22Rv1 (cell line): Measurements from ENCODE around the gene RNF44.

Source experiments
- H3K27ac ChIP-seq: fragments of 450-650 bp; 2 replicates; pipeline ENCODE4 v1.5.1; 2017
- ZFX ChIP-seq: fragments of 450-650 bp; IDR thresholded peaks from 2 replicates; pipeline ENCODE4 v1.6.1; 2017; ENCODE audit warnings: antibody characterized with exemption, borderline replicate concordance
- TF ChIP-seq, protein P1 (sequence below): fragments of 450-650 bp; IDR thresholded peaks from 2 replicates; pipeline ENCODE4 v1.5.1; 2017; ENCODE audit warnings: mild to moderate bottlenecking

Gene RNF44

DNA sequence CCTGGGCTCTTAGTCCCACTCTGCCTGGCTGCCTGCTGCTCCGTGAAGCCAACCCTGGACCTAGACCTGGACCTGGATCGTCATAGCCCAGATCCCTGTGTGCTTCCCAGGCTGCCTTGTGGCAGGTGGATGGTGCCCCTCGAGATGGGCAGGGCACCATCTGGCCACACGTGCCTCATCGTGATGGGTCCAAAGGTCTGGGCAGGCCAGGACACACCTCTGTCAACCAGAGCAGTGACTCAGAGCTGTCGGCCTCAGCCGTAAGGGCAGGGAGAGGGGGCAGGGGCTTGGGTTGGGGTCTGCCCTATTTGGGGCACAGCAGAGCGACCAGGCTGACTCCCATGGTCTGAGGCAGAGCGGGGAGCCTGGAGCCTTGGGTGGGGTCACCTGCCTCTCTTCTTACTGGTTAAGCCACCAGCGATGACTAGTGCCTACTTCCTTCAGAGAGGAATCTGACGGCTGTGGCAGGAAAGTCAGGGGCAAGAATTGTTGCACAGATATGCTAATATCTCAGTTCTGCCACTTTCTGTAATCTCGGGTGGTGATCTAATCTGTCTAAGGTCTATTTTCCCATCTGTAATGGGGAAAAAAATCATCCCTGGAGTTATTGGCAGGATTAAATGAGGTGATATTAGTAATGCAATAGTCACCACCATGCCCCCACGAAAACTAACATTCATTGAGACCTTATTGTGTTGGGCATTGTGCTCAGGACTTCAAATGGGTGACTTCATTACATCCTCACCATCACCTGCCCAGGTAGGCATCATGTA is 8.7 kb upstream of the RNF44 start:
- H3K27ac ChIP-seq, result no peak overlapping the region

DNA sequence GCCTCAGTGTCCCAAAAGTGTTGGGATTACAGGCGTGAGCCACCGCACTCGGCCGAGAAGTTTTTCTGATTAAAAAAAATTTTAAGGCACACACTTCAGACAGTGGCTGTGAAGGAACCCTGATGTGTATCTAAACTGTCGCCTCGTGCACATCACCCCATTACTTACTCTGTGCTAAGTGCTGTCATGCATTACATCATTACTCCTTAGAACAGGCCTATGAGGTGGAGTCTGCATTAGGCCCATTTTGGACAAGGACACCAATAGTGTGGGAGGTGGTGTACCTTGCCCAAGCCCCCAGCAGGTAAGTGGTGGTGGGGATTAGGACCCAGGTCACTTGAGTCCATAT is 8.2 kb upstream of the RNF44 start:
- no peak for TF ChIP-seq ZFX
- TF ChIP-seq, protein P1, sequence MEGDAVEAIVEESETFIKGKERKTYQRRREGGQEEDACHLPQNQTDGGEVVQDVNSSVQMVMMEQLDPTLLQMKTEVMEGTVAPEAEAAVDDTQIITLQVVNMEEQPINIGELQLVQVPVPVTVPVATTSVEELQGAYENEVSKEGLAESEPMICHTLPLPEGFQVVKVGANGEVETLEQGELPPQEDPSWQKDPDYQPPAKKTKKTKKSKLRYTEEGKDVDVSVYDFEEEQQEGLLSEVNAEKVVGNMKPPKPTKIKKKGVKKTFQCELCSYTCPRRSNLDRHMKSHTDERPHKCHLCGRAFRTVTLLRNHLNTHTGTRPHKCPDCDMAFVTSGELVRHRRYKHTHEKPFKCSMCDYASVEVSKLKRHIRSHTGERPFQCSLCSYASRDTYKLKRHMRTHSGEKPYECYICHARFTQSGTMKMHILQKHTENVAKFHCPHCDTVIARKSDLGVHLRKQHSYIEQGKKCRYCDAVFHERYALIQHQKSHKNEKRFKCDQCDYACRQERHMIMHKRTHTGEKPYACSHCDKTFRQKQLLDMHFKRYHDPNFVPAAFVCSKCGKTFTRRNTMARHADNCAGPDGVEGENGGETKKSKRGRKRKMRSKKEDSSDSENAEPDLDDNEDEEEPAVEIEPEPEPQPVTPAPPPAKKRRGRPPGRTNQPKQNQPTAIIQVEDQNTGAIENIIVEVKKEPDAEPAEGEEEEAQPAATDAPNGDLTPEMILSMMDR, result no peak
- no peak overlapping the region for H3K27ac ChIP-seq

More for the DNA sequence above, 8.7 kb upstream of the RNF44 start:
- no peak for TF ChIP-seq ZFX
- TF ChIP-seq, protein P1, result no peak

DNA sequence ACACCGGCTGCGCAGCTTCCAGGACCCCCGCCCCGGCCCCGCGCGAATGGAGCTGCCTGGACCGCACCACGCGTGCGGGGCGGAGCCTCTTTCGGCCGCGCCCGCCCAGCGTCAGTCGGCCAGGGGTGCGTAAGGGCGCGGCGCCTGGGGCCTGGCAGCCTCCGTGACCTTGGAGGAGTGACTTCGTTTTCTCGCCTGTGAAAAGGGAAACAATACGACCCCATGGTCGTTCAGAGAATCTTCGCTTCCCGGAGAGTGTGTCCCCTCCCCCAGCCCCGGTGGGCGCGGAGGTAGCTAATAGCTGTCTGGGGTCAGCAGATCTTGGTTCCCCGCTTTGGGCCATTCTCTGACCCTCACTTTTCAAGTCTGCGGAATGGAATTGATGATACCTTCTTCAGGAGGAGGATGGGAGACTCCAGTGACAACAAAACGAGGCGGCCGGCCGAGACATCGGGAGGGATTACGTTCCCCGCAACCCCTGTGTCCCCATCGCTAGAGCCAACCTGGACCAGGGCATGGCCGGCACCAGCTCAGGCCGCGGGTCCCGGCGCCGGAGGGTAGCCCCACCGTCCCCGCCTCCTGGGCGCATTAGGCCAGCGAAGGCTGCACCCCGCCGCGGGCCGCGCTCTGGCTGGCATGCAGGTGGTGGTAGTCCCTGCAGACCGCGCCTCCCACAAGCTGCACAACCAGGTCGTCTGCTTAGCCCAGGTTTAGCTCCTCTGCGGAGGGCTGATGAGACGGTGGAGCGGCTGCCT is 6.4 kb upstream of the RNF44 start:
- peak overlapping the region; percentile 89 for H3K27ac ChIP-seq

DNA sequence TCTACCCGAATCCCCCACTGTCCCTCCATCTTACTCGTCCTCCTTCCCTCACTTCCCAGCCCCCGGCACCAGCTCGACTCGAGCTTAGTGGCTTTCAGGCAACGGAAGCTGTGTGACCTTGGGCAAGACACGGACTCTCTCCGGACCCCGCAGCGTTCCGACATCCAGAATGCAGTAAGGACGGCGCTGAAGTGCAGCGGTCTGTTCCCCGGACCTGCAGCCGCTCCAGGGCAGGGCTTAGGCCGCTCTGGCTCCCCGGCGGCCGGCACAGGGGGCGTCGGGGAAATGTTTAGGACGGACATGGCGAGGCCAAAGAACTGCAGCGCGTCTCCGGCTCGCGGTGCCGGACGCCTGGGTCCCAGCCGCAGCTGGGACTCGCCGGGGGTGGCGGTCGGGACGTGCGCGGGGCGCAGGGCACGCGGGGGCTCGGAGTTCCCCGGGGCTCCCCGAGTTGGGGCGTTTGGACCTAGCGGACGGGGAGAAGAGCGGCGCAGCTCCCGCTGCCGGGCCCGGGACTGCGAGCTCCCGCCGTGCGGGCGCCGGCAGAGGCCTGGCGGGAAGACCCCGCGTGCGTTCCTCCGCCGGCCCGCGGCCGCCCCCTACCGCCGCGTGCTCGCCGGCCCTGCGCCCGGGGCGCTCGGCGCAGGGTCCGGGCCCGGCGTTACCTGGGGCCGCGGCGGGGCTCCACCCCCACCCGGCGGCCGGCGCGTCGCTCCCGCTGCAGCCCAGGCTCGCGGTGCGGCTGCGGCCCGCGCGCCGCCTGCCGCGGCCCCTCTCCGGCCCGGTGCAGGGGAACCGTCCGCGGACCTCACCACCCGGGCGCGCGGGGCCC is 5.6 kb upstream of the RNF44 start:
- TF ChIP-seq ZFX, result no peak
- TF ChIP-seq, protein P1, result peak; percentile 72
- peak overlapping the region; percentile 89 for H3K27ac ChIP-seq

More for the DNA sequence above, 6.4 kb upstream of the RNF44 start:
- no peak for TF ChIP-seq ZFX
- TF ChIP-seq, protein P1, result no peak

DNA sequence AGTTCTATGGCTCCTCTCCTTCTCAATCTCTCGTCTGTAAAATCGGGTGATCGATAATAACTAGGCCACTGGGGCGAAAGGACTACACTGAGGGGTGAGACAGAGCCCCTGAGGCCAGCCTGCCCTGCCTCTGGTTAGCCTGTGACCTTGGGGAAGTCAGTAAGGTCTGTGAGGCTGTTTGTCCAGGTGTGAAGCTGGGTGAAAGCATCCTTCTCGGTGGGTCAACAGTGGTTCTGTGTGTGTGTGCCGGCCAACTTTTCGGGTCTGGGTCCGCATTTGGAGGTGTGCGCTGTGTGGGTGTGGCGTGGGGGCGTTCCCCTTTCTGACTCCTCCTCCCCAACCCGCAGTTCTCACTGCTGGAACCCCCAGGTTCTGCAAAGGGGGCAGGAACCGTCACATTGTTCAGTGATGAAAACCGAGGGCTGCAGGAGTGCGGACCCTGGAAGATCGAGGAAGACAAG is 5.0 kb upstream of the RNF44 start:
- no peak for TF ChIP-seq ZFX
- TF ChIP-seq, protein P1, result no peak
- H3K27ac ChIP-seq, result peak overlapping the region; percentile 89

DNA sequence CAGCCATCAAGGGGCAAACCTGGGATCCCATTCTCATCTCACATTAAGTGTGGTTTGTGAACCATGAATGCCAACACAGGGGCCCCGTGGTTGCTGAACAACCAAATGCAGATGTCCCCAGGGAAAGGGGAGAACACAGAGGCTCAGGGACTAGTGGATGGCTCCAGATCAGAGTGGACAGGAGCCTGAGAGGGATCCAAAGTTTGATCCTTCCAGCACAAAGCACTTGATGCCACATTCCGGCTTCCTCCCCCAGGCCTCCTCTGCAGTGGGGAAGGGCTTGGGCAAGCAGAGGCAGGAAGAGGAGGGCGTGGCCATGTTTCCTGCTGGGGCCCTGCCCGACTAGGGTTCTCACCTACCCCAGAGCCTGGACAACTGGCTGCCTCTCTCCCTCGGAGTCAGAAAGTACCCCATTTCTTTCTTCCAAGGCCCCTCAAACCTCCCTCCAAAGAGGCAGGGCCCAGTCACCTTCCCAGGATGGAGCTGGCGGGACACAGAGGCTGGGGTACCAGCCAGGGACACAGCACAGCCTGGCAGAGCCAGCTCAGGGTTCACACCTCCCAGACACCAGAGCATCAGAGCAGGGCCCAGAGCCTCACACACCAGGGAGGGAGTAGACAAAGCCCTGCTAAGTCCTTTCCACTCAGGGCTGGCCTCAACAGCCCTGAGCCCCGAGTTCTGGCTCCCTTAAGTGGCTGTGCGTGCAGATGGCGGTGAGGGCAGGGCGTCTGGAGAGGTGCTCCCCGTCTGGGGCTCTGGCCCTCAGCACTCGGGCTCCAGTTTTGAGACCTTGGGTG is 4.3 kb upstream of the RNF44 start:
- peak overlapping the region; percentile 89 for H3K27ac ChIP-seq
- TF ChIP-seq, protein P1, result no peak
- no peak for TF ChIP-seq ZFX
